Fibroblast of lung (primary cell): ENCODE measurements around the gene HYAL1.

ENCODE experiments used
- CTCF ChIP-seq, 2 donors: IDR thresholded peaks in 1 of 2; conservative IDR thresholded peaks in 1 of 2; 1 replicate in 1 of 2; 2 replicates in 1 of 2; pipeline ENCODE4 v1.5.1; 2011 to 2012; ENCODE audit warnings: low read length in 2 of 2, control low read depth in 1 of 2, inconsistent platforms in 1 of 2, low read depth in 1 of 2, mild to moderate bottlenecking in 1 of 2
- EZH2 ChIP-seq: IDR thresholded peaks from 2 replicates; pipeline ENCODE4 v1.5.1; 2012; ENCODE audit warnings: low read length, control low read depth, mild to moderate bottlenecking; ENCODE audit errors: missing control alignments

GRCh38 chr3:50338965-50339364, 35.6 kb upstream of the HYAL1 start:
- TF ChIP-seq CTCF (conservative IDR thresholded peaks at IDR 0.05 in 1 of 2, IDR thresholded peaks at IDR 0.05 in 1 of 2; ENCODE audit: low read depth in 1 of 2, low read length in 2 of 2): no peak
- TF ChIP-seq EZH2: no peak
